GM12878 (cell line): ENCODE results near the gene SH3GL2.

Source experiments
- CTCF ChIP-seq, 3 experiments: IDR thresholded peaks in 2 of 3; conservative IDR thresholded peaks in 1 of 3; 2 replicates each; pipeline ENCODE4 v1.5.1; 2011; ENCODE audit warnings: low read depth in 3 of 3, low read length in 3 of 3, mild to moderate bottlenecking in 3 of 3, control low read depth in 2 of 3, moderate library complexity in 2 of 3, inconsistent platforms in 1 of 3, mixed read lengths in 1 of 3; ENCODE audit not compliant: control insufficient read depth in 2 of 3, insufficient read depth in 1 of 3; ENCODE audit errors: extremely low read depth in 1 of 3
- DPF2 ChIP-seq: fragments of 450-650 bp; IDR thresholded peaks from 2 replicates; pipeline ENCODE4 v1.6.1; 2017; ENCODE audit warnings: mild to moderate bottlenecking
- EGR1 ChIP-seq, 2 experiments: IDR thresholded peaks; 1 replicate in 1 of 2; 2 replicates in 1 of 2; pipeline ENCODE4 v1.6.1; 2011 to 2012; ENCODE audit warnings: low read depth in 2 of 2, low read length in 2 of 2, borderline replicate concordance in 1 of 2, mild to moderate bottlenecking in 1 of 2, moderate library complexity in 1 of 2
- ESRRA ChIP-seq: IDR thresholded peaks from 2 replicates; pipeline ENCODE4 v1.6.1; 2012; ENCODE audit warnings: mild to moderate bottlenecking, low read length, improper control_type of control experiment
- EZH2 ChIP-seq: IDR thresholded peaks from 2 replicates; pipeline ENCODE4 v1.6.1; 2012; ENCODE audit warnings: low read depth, mild to moderate bottlenecking, control low read depth, inconsistent platforms, low read length, borderline replicate concordance; ENCODE audit not compliant: control insufficient read depth
- MAX ChIP-seq: IDR thresholded peaks from 2 replicates; pipeline ENCODE4 v1.6.1; 2012; ENCODE audit warnings: low read depth, low read length, improper control_type of control experiment
- POLR2A ChIP-seq: IDR thresholded peaks from 2 replicates; pipeline ENCODE4 v1.6.1; 2011; ENCODE audit warnings: low read depth, mild to moderate bottlenecking, low read length
- ZNF274 ChIP-seq: IDR thresholded peaks from one replicate; pipeline ENCODE4 v1.8.0; 2011; ENCODE audit not compliant: insufficient read length, insufficient read depth

- TF ChIP-seq POLR2A = no peak
- TF ChIP-seq CTCF (IDR thresholded peaks at IDR 0.05 in 2 of 3, conservative IDR thresholded peaks at IDR 0.05 in 1 of 3; ENCODE audit: control insufficient read depth in 2 of 3, extremely low read depth in 1 of 3, insufficient read depth in 1 of 3, low read depth in 3 of 3, low read length in 3 of 3) = no peak
- no peak for TF ChIP-seq DPF2
- TF ChIP-seq MAX = no peak
- no peak for TF ChIP-seq ZNF274
- no peak for TF ChIP-seq ESRRA
- TF ChIP-seq EZH2 = no peak
- no peak for TF ChIP-seq EGR1 (IDR thresholded peaks at IDR 0.05; ENCODE audit: borderline replicate concordance in 1 of 2, low read depth in 2 of 2, low read length in 2 of 2)
Observed at GRCh38 chr9:17829064-17829463, 250.2 kb downstream of the SH3GL2 start.
